ENCODE results near the gene HDAC3.

HDAC3 gene

DNA sequence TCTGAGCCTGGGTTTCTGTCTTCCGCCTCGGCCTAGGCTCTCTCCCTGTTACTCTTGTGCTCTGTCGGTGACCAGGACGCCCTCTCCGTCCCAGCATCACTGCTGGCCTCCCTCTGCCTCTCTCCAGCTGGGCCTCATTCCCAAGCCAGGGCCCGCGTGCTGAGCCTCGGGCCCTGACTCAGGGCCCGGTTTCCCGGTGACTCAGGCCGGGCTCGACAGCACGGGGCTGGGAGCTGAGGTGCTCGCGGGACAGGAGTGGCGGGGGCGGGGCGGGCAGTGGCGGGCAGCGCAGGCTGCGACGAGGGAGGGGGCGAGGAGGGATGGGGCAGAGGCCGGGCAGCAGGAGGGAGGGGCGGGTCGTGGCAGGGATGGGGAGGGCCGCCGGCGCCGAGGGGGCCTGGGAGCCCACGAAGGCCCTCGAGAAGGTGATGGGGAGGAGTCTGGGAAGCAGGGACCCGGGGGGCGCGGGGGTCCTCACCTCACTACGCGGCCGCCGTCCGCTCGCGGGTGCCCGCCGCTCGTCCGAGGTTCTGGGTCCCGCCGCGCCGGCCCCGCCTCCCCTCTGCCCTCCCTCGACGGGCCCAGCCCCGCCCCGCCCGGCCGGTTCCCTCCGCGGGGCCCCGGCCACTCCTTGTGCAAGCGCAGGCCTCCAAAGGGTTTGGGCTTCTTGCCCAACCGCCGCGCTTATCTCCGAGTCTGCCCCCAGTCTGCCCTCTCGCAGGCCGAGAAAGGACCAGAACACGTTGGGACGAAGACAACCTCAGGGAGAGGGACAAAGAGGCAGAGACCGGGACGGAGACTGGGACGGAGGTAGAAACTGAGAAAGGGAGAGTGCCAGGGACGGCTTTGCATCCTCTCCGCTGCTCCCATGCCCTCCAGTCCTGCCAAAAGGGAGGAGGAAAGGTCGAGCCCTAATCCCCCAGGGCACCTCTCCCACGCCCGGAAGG is 45.3 kb upstream of the HDAC3 start, which contains the start of gene ARAP3 (continued):
- TF ChIP-seq, protein P1, sequence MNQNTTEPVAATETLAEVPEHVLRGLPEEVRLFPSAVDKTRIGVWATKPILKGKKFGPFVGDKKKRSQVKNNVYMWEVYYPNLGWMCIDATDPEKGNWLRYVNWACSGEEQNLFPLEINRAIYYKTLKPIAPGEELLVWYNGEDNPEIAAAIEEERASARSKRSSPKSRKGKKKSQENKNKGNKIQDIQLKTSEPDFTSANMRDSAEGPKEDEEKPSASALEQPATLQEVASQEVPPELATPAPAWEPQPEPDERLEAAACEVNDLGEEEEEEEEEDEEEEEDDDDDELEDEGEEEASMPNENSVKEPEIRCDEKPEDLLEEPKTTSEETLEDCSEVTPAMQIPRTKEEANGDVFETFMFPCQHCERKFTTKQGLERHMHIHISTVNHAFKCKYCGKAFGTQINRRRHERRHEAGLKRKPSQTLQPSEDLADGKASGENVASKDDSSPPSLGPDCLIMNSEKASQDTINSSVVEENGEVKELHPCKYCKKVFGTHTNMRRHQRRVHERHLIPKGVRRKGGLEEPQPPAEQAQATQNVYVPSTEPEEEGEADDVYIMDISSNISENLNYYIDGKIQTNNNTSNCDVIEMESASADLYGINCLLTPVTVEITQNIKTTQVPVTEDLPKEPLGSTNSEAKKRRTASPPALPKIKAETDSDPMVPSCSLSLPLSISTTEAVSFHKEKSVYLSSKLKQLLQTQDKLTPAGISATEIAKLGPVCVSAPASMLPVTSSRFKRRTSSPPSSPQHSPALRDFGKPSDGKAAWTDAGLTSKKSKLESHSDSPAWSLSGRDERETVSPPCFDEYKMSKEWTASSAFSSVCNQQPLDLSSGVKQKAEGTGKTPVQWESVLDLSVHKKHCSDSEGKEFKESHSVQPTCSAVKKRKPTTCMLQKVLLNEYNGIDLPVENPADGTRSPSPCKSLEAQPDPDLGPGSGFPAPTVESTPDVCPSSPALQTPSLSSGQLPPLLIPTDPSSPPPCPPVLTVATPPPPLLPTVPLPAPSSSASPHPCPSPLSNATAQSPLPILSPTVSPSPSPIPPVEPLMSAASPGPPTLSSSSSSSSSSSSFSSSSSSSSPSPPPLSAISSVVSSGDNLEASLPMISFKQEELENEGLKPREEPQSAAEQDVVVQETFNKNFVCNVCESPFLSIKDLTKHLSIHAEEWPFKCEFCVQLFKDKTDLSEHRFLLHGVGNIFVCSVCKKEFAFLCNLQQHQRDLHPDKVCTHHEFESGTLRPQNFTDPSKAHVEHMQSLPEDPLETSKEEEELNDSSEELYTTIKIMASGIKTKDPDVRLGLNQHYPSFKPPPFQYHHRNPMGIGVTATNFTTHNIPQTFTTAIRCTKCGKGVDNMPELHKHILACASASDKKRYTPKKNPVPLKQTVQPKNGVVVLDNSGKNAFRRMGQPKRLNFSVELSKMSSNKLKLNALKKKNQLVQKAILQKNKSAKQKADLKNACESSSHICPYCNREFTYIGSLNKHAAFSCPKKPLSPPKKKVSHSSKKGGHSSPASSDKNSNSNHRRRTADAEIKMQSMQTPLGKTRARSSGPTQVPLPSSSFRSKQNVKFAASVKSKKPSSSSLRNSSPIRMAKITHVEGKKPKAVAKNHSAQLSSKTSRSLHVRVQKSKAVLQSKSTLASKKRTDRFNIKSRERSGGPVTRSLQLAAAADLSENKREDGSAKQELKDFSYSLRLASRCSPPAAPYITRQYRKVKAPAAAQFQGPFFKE (tag by site-specific recombination; IDR thresholded peaks at IDR 0.05; ENCODE audit: borderline replicate concordance), result no peak
- TF ChIP-seq ZNF10 (tag by site-specific recombination; IDR thresholded peaks at IDR 0.05), result no peak
- no peak for TF ChIP-seq ZNF791 (tag by site-specific recombination; IDR thresholded peaks at IDR 0.05)

- peak overlapping the region; percentile 52 for H3K4me3 ChIP-seq (ENCODE audit: low read depth, low read length)
Observed at GRCh38 chr5:141681295-141681694, 44.6 kb upstream of the HDAC3 start.

More at GRCh38 chr5:141681295-141681694, 44.6 kb upstream of the HDAC3 start:
- ChIA-PET CTCF (interaction anchor here (0.5 to 2.8 kb wide), 4 partner anchors 11 to 283 kb away, joined by 3 to 12 read pairs (median 6); no protein-coding TSS in a partner anchor), POLR2A (interaction anchor here (1.0 to 1.7 kb wide), 2 partner anchors 11 to 244 kb away, joined by 4 to 8 read pairs; no protein-coding TSS in a partner anchor)
- TF ChIP-seq, protein P2, sequence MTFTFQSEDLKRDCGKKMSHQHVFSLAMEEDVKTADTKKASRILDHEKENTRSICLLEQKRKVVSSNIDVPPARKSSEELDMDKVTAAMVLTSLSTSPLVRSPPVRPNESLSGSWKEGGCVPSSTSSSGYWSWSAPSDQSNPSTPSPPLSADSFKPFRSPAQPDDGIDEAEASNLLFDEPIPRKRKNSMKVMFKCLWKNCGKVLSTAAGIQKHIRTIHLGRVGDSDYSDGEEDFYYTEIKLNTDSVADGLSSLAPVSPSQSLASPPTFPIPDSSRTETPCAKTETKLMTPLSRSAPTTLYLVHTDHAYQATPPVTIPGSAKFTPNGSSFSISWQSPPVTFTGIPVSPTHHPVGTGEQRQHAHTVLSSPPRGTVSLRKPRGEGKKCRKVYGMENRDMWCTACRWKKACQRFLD (tag by site-specific recombination; IDR thresholded peaks at IDR 0.05), result no peak
- TF ChIP-seq, protein P3, sequence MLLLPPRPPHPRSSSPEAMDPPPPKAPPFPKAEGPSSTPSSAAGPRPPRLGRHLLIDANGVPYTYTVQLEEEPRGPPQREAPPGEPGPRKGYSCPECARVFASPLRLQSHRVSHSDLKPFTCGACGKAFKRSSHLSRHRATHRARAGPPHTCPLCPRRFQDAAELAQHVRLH (tag by site-specific recombination; IDR thresholded peaks at IDR 0.05), result no peak
- TF ChIP-seq GLI4 (tag by site-specific recombination; IDR thresholded peaks at IDR 0.05) (no peak), PRDM1 (tag by site-specific recombination; IDR thresholded peaks at IDR 0.05) (0 out of 2 replicates have a peak, but pooled peaks have one; percentile 37), ZNF211 (tag by site-specific recombination; IDR thresholded peaks at IDR 0.05; ENCODE audit: low read depth) (no peak), ZNF138 (tag by site-specific recombination; IDR thresholded peaks at IDR 0.05; ENCODE audit: borderline replicate concordance) (no peak), FEZF1 (tag by site-specific recombination; IDR thresholded peaks at IDR 0.05) (no peak), TSHZ1 (tag by site-specific recombination; IDR thresholded peaks at IDR 0.05; ENCODE audit: borderline replicate concordance) (no peak), ZNF426 (tag by site-specific recombination; IDR thresholded peaks at IDR 0.05) (no peak), ZNF175 (tag by site-specific recombination; IDR thresholded peaks at IDR 0.05) (no peak), ZNF114 (tag by site-specific recombination; IDR thresholded peaks at IDR 0.05) (no peak), ZNF239 (tag by site-specific recombination; IDR thresholded peaks at IDR 0.05) (no peak), ZNF335 (tag by site-specific recombination; conservative IDR thresholded peaks at IDR 0.05) (peak; percentile 47), ZNF121 (tag by site-specific recombination; IDR thresholded peaks at IDR 0.05) (no peak), ZNF530 (tag by site-specific recombination; IDR thresholded peaks at IDR 0.05; ENCODE audit: low read depth) (no peak)
- TF ChIP-seq, protein P4, sequence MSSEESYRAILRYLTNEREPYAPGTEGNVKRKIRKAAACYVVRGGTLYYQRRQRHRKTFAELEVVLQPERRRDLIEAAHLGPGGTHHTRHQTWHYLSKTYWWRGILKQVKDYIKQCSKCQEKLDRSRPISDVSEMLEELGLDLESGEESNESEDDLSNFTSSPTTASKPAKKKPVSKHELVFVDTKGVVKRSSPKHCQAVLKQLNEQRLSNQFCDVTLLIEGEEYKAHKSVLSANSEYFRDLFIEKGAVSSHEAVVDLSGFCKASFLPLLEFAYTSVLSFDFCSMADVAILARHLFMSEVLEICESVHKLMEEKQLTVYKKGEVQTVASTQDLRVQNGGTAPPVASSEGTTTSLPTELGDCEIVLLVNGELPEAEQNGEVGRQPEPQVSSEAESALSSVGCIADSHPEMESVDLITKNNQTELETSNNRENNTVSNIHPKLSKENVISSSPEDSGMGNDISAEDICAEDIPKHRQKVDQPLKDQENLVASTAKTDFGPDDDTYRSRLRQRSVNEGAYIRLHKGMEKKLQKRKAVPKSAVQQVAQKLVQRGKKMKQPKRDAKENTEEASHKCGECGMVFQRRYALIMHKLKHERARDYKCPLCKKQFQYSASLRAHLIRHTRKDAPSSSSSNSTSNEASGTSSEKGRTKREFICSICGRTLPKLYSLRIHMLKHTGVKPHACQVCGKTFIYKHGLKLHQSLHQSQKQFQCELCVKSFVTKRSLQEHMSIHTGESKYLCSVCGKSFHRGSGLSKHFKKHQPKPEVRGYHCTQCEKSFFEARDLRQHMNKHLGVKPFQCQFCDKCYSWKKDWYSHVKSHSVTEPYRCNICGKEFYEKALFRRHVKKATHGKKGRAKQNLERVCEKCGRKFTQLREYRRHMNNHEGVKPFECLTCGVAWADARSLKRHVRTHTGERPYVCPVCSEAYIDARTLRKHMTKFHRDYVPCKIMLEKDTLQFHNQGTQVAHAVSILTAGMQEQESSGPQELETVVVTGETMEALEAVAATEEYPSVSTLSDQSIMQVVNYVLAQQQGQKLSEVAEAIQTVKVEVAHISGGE (tag by site-specific recombination; conservative IDR thresholded peaks at IDR 0.05; ENCODE audit: low read depth), result no peak
- Histone ChIP-seq H3K4me1 (ENCODE audit: control insufficient read depth, insufficient read depth, low read length) (no peaks in the 10 kb centered on the region), H3K27ac (ENCODE audit: extremely low read depth, low read depth, low read length) (peak overlapping the region; percentile 52; the same call in 1 of the 2 replicates), H3K36me3 (ENCODE audit: control insufficient read depth in 2 of 2, insufficient read depth in 1 of 2, low read length in 2 of 2) (no peaks in the 10 kb centered on the region; a peak in 1 of 3 replicates), H3K9me3 (ENCODE audit: control insufficient read depth, insufficient read depth, low read depth, low read length) (no peaks in the 10 kb centered on the region)

All from HEK293 (cell line).